ENCODE data around the gene PLBD1.

DNA sequence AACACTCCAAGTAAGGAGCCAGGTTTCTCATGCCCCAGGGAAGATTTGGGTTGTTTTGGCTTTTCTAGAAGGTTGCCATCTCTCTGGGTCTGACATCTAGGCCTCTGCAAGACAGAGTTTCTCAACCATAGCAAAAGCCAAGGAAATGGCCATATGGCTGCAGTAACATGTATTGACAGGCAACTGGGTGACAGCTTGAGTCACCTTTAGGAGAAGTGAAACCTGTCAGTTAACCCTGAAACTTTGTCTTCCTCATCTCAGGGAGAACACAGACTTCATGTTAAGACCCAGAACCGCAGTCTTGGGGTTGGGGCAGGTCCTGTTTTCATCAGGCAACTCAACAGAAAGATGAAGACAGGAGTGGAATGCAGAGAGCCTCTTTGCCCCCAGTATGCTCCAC is 46.0 kb upstream of the PLBD1 start:
- no peak for TF ChIP-seq POLR2A (IDR thresholded peaks at IDR 0.05)
- TF ChIP-seq, protein P1, sequence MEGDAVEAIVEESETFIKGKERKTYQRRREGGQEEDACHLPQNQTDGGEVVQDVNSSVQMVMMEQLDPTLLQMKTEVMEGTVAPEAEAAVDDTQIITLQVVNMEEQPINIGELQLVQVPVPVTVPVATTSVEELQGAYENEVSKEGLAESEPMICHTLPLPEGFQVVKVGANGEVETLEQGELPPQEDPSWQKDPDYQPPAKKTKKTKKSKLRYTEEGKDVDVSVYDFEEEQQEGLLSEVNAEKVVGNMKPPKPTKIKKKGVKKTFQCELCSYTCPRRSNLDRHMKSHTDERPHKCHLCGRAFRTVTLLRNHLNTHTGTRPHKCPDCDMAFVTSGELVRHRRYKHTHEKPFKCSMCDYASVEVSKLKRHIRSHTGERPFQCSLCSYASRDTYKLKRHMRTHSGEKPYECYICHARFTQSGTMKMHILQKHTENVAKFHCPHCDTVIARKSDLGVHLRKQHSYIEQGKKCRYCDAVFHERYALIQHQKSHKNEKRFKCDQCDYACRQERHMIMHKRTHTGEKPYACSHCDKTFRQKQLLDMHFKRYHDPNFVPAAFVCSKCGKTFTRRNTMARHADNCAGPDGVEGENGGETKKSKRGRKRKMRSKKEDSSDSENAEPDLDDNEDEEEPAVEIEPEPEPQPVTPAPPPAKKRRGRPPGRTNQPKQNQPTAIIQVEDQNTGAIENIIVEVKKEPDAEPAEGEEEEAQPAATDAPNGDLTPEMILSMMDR (IDR thresholded peaks at IDR 0.05) = no peak
